Measurements from ENCODE around the gene RBBP5.

DNA sequence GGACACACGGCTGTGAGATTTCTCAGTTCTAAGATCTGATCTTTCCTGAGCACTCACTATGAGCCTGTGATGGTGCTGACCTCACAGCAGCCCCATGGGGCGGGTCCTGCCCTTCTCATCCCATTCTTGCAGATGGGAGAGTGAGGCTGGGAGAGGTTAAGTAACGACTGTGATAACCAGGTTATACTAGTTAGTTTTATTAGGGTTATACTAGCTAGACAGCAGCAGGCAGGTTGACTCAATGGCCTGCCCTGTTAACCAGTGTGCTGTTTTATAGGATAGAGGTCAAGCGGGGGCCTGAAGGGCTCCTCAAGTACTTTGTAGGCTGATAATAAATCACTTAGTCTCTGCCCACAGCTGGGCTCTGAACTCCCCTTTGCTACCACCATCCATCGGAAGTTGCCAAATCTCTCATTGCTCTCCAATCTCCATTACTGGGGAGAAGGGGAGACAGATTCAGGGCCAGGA is 74.0 kb downstream of the RBBP5 start:
- TF ChIP-seq, protein P1, sequence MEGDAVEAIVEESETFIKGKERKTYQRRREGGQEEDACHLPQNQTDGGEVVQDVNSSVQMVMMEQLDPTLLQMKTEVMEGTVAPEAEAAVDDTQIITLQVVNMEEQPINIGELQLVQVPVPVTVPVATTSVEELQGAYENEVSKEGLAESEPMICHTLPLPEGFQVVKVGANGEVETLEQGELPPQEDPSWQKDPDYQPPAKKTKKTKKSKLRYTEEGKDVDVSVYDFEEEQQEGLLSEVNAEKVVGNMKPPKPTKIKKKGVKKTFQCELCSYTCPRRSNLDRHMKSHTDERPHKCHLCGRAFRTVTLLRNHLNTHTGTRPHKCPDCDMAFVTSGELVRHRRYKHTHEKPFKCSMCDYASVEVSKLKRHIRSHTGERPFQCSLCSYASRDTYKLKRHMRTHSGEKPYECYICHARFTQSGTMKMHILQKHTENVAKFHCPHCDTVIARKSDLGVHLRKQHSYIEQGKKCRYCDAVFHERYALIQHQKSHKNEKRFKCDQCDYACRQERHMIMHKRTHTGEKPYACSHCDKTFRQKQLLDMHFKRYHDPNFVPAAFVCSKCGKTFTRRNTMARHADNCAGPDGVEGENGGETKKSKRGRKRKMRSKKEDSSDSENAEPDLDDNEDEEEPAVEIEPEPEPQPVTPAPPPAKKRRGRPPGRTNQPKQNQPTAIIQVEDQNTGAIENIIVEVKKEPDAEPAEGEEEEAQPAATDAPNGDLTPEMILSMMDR (conservative IDR thresholded peaks at IDR 0.05; ENCODE audit: low read depth in 2 of 2), result no peak
- TF ChIP-seq EZH2 (IDR thresholded peaks at IDR 0.05; ENCODE audit: low read depth, unreplicated experiment) (no peak), POLR2AphosphoS5 (IDR thresholded peaks at IDR 0.05; ENCODE audit: low read depth) (no peak), ZNF114 (CRISPR knock-in tag; IDR thresholded peaks at IDR 0.05) (no peak), REST (IDR thresholded peaks at IDR 0.05; ENCODE audit: unreplicated experiment) (no peak), EZH2phosphoT487 (IDR thresholded peaks at IDR 0.05; ENCODE audit: unreplicated experiment) (no peak), CREB1 (CRISPR knock-in tag; IDR thresholded peaks at IDR 0.05; ENCODE audit: low read depth) (no peak)
